Activated naive CD4-positive, alpha-beta T cell treated with anti-CD3 and anti-CD28 coated beads for 36 hours (primary cell): ENCODE data around the gene ATOH8. TPM values are rescaled to one million over a fixed set of nuclear protein-coding genes. Genes with fewer than 3 reads are reported as not detected.
"Not testable (repeated sequence)": the region's sequence is repeated elsewhere in the genome, so short reads cannot be mapped to it uniquely, and the experiment has no call there.

Source experiments
- CTCF ChIA-PET: fragments of 350-600 bp; sonication (Branson Sonifier 250); formaldehyde crosslinking; loops from one replicate; lab custom pipeline; 2021; ENCODE audit warnings: antibody characterized with exemption; lab: Charles Lee
- DNase-seq: peaks from one replicate; pipeline ENCODE4 v3.0.0-alpha.2; 2020
- H3K27ac Mint-ChIP-seq: one replicate; pipeline ENCODE4 v1.8.0; 2021; ENCODE audit warnings: mild to moderate bottlenecking, mixed read lengths
- H3K27me3 Mint-ChIP-seq: one replicate; pipeline ENCODE4 v1.8.0; 2021; ENCODE audit warnings: low read depth, mixed read lengths
- H3K36me3 Mint-ChIP-seq: one replicate; pipeline ENCODE4 v1.8.0; 2021; ENCODE audit warnings: low read depth, mixed read lengths
- H3K4me1 Mint-ChIP-seq: one replicate; pipeline ENCODE4 v1.8.0; 2021; ENCODE audit warnings: low read depth, mixed read lengths
- H3K4me3 Mint-ChIP-seq: one replicate; pipeline ENCODE4 v1.8.0; 2021; ENCODE audit warnings: mild to moderate bottlenecking, moderate library complexity, mixed read lengths
- H3K9me3 Mint-ChIP-seq: one replicate; pipeline ENCODE4 v1.8.0; 2021; ENCODE audit warnings: mixed read lengths
- intact Hi-C: fragments of 100-400 bp; cut with micrococcal nuclease; formaldehyde crosslinking; loops from one replicate; pipeline ENCODE4 v1.15.1; 2023
- total RNA-seq, 2 experiments: library from RNA; stranded (reverse); gene quantifications; one replicate each; pipeline ENCODE4 v1.2.3, GENCODE V29; 2021

The ATOH8 gene
- total RNA-seq, 2 experiments from 2014 or later: not detected

GRCh38 chr2:85711578-85712060, 42.2 kb upstream of the ATOH8 start:
- CTCF ChIA-PET: interaction anchor here (1.4 kb wide), 1 partner anchor 75 kb away, joined by 5 read pairs; no protein-coding TSS in a partner anchor
- H3K27me3 Mint-ChIP-seq: peaks cover 3% of the 10 kb centered on the region
- H3K4me3 Mint-ChIP-seq: no peak overlapping the region
- no peak for DNase-seq
- H3K27ac Mint-ChIP-seq: no peak overlapping the region
- intact Hi-C loops: no loop called here
- H3K36me3 Mint-ChIP-seq: no peaks in the 10 kb centered on the region
- no peaks in the 10 kb centered on the region for H3K9me3 Mint-ChIP-seq
- peaks cover 6% of the 10 kb centered on the region for H3K4me1 Mint-ChIP-seq

GRCh38 chr2:85712336-85712735, 41.5 kb upstream of the ATOH8 start:
- Mint-ChIP-seq H3K27ac (no peak overlapping the region), H3K27me3 (peaks cover 3% of the 10 kb centered on the region)
- intact Hi-C loops: no loop called here

DNA sequence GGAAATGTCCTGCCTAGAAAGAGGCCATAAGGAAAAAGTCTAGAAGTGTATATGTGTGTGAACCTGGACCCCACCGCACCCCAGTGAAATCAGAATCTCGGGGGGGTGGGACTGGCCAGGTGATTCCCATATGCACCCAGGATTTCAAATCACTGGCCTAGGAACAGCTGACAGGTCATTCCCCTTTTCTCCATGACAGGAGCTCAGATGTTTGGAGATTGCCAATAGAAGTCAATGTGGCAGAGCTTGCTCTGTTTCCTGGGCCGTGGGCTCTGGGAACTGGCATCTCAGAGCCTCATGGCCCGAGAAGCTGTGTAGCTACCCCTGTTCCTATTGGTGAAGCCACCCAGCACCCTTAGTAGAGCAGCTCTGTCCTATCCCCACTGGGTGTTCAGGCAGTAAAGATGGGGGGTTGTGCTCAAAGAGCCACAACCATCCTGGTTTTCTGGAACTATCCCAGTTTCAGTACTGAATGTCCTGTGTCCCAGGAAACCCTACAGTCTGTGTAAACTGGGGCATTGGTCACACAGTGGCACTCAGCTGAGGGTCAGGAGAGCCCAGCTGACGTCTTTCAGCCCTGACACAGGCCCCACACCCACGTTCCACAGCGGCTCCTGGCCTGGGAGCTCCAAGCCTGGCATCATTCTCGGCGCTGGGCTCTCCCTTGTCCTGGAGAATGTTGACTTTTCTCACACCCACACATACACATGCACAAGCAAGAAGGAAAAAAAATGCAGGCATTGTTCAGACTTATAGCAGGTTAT, 40.8 kb upstream of the ATOH8 start:
- Mint-ChIP-seq H3K4me1 (peaks cover 5% of the 10 kb centered on the region), H3K36me3 (no peaks in the 10 kb centered on the region), H3K27ac (no peak overlapping the region), H3K27me3 (peaks cover 1% of the 10 kb centered on the region), H3K4me3 (no peak overlapping the region), H3K9me3 (no peaks in the 10 kb centered on the region)
- intact Hi-C loops: no loop called here
- CTCF ChIA-PET: interaction anchor here (0.9 to 1.4 kb wide), 2 partner anchors 49 to 76 kb away, joined by 3 to 5 read pairs; no protein-coding TSS in a partner anchor
- DNase-seq: no peak

More at GRCh38 chr2:85712336-85712735, 41.5 kb upstream of the ATOH8 start:
- Mint-ChIP-seq H3K4me1 (peaks cover 5% of the 10 kb centered on the region), H3K4me3 (no peak overlapping the region), H3K9me3 (no peaks in the 10 kb centered on the region), H3K36me3 (no peaks in the 10 kb centered on the region)
- no peak for DNase-seq
- CTCF ChIA-PET: interaction anchor here (0.9 to 1.4 kb wide), 2 partner anchors 49 to 75 kb away, joined by 3 to 5 read pairs; no protein-coding TSS in a partner anchor

DNA sequence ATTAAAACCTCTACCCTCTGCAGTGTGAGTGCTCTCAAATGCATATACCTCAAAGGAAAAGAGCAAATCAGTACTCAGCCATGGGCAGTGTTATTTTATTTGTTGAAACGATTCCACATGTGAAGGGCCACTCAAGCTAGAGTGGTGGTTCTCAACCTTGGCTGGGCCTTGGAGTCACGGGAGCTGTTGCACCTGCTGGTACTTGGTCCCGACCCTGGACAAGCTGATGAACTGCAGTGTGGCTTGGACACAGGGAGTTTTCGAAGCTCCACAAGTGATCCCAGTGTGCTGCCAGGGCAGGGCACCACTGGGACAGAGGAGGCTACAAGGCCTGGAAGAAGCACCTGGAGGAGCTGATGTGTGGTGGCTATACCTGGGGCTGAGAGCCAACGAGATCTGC, 40.0 kb upstream of the ATOH8 start:
- Mint-ChIP-seq H3K27me3 (no peaks in the 10 kb centered on the region), H3K27ac (no peak overlapping the region), H3K36me3 (no peaks in the 10 kb centered on the region), H3K9me3 (no peaks in the 10 kb centered on the region), H3K4me3 (no peak overlapping the region), H3K4me1 (peaks cover 5% of the 10 kb centered on the region)
- no peak for DNase-seq
- CTCF ChIA-PET: no interaction called here
- intact Hi-C loops: no loop called here

GRCh38 chr2:85714421-85714820, 39.4 kb upstream of the ATOH8 start:
- H3K36me3 Mint-ChIP-seq, H3K27me3 Mint-ChIP-seq, H3K4me1 Mint-ChIP-seq, DNase-seq, intact Hi-C loops, H3K4me3 Mint-ChIP-seq, H3K9me3 Mint-ChIP-seq, H3K27ac Mint-ChIP-seq: not testable (repeated sequence)
- CTCF ChIA-PET: interaction anchor here (1.8 kb wide), 1 partner anchor 37 kb away, joined by 7 read pairs; no protein-coding TSS in a partner anchor

- Mint-ChIP-seq H3K4me1 (peaks cover 5% of the 10 kb centered on the region), H3K27ac (no peak overlapping the region), H3K36me3 (no peaks in the 10 kb centered on the region), H3K27me3 (no peaks in the 10 kb centered on the region), H3K9me3 (no peaks in the 10 kb centered on the region), H3K4me3 (no peak overlapping the region)
- CTCF ChIA-PET: interaction anchor here (0.6 to 1.8 kb wide), 2 partner anchors 35 to 36 kb away, joined by 4 to 7 read pairs; no protein-coding TSS in a partner anchor
- intact Hi-C loops: no loop called here
- no peak for DNase-seq
These were observed 39.0 kb upstream of the ATOH8 start for GRCh38 chr2:85714841-85715240.

- H3K4me3 Mint-ChIP-seq: no peak overlapping the region
- H3K9me3 Mint-ChIP-seq: peaks cover 2% of the 10 kb centered on the region
- CTCF ChIA-PET: interaction anchor here (1.2 to 1.3 kb wide), 3 partner anchors 9 to 12 kb away, joined by 3 to 5 read pairs (median 3); no protein-coding TSS in a partner anchor
These were observed 37.4 kb upstream of the ATOH8 start for GRCh38 chr2:85716346-85716914.

GRCh38 chr2:85717308-85718008, 36.3 kb upstream of the ATOH8 start:
- CTCF ChIA-PET: interaction anchor here (3.2 kb wide), 1 partner anchor 12 kb away, joined by 17 read pairs; no protein-coding TSS in a partner anchor
- peaks cover 5% of the 10 kb centered on the region for H3K4me1 Mint-ChIP-seq
- intact Hi-C loops: no loop called here
- DNase-seq: no peak
- peaks cover 2% of the 10 kb centered on the region for H3K9me3 Mint-ChIP-seq
- H3K4me3 Mint-ChIP-seq: no peak overlapping the region
- H3K27ac Mint-ChIP-seq: no peak overlapping the region
- no peaks in the 10 kb centered on the region for H3K27me3 Mint-ChIP-seq
- no peaks in the 10 kb centered on the region for H3K36me3 Mint-ChIP-seq

More at GRCh38 chr2:85716346-85716914, 37.4 kb upstream of the ATOH8 start:
- Mint-ChIP-seq H3K27me3 (no peaks in the 10 kb centered on the region), H3K4me1 (peaks cover 5% of the 10 kb centered on the region), H3K27ac (no peak overlapping the region), H3K36me3 (no peaks in the 10 kb centered on the region)
- DNase-seq: no peak
- intact Hi-C loops: no loop called here

DNA sequence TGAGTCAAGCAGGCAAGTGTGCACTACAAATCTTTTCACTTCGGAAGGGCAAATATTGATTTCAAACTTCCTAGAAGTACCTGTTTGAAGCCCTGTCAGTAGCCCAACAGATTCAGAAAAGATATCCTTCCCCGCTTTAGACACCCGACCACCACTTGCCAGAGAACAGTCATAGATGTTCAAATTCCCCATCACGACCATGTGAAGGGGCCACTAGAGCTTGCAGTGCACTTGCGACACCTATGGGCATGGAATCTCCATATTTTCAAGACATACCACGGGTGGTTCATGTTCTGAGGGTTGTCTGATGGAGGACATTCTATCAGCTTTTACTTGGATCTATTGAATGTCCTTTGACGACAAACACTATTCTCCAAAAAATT, 35.8 kb upstream of the ATOH8 start:
- Mint-ChIP-seq H3K36me3 (no peaks in the 10 kb centered on the region), H3K4me1 (peaks cover 5% of the 10 kb centered on the region), H3K27me3 (no peaks in the 10 kb centered on the region), H3K4me3 (no peak overlapping the region), H3K27ac (no peak overlapping the region), H3K9me3 (peaks cover 2% of the 10 kb centered on the region)
- CTCF ChIA-PET: interaction anchor here (0.6 to 3.2 kb wide), 3 partner anchors 10 to 39 kb away, joined by 3 to 17 read pairs (median 7); no protein-coding TSS in a partner anchor
- intact Hi-C loops: no loop called here
- DNase-seq: no peak

DNA sequence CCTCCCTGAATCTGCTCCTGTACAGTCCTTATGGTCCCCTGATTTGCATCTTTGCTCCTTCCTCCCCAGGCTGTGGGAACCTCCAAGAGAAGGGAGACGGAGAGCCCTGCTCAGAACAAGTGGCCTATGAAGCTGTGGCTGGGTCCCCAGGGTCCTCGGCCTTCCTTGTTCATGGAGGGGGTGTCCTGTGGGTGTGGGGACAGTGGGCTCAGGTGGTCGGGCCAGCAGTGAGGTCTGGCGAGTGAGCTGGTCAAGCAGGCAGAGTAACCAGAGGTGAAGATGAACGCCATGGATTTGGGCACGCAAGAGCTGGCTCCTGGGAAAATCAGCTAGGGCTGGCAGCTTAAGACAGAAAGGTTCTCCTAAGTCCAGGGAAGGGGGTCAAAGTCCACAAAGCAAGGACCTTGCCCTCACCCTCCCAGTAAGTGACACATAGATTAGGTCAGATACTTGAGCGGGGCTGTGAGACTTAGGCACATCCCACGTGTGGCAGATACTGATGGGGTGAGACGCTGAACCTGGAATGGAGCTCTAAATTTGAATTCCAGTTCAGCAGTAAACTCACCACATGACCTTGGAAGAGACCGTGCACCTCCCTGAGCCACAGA, 34.8 kb upstream of the ATOH8 start:
- Mint-ChIP-seq H3K27me3 (no peaks in the 10 kb centered on the region), H3K36me3 (no peaks in the 10 kb centered on the region), H3K27ac (no peak overlapping the region), H3K4me1 (peaks cover 4% of the 10 kb centered on the region), H3K4me3 (no peak overlapping the region), H3K9me3 (peaks cover 2% of the 10 kb centered on the region)
- intact Hi-C loops: no loop called here
- no peak for DNase-seq
- CTCF ChIA-PET: interaction anchor here (0.9 to 3.2 kb wide), 5 partner anchors 10 to 361 kb away, joined by 3 to 17 read pairs (median 7); no protein-coding TSS in a partner anchor

DNA sequence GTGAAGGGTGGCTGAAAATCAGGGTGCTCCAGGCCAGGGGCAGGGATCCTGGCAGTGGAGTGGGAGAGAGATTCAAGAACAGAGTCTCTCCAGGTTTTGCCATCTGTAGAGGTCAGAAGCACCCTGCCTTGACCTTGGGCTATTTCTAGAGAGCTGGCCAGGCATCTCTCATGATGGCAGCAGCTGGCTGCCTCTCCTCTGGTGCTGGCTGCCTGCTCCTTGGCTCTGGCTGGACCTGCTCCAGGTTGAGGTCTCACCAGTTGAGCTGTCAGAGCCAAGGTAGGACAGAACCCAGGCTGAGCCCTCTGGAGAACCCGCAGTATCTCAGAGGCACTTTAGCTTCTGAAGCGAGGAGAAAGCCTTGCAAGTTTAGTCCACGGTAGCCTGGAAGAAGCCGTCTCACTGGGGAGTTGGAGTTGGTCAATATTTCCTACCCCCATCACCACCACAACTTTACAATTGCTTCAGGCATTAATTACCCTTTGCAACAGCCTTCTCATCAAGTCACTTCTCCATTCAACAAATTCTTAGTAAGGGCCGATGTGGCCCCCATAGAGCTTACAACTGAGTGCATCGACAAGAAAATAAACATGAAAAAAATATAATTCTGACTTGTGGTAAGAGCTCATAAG, 34.1 kb upstream of the ATOH8 start:
- intact Hi-C loops: loop anchor here (10.0 kb wide), 1 partner anchor 365 kb away; no protein-coding TSS in a partner anchor
- peaks cover 2% of the 10 kb centered on the region for H3K4me1 Mint-ChIP-seq
- no peak for DNase-seq
- H3K27ac Mint-ChIP-seq: no peak overlapping the region
- CTCF ChIA-PET: interaction anchor here (0.9 to 3.2 kb wide), 7 partner anchors 9 to 360 kb away, joined by 3 to 17 read pairs (median 7); no protein-coding TSS in a partner anchor
- no peak overlapping the region for H3K4me3 Mint-ChIP-seq
- H3K36me3 Mint-ChIP-seq: no peaks in the 10 kb centered on the region
- no peaks in the 10 kb centered on the region for H3K27me3 Mint-ChIP-seq
- H3K9me3 Mint-ChIP-seq: peaks cover 2% of the 10 kb centered on the region
